HL-60 (cell line): ENCODE measurements around the gene FPGS.

ENCODE experiments used
- DNase-seq, 2 experiments: peaks; one replicate each; pipeline ENCODE4 v3.0.0-alpha.2; 2010 to 2020; ENCODE audit warnings: low read depth in 1 of 2, low spot score in 1 of 2
- H3K27ac ChIP-seq: fragments of 250-450 bp; sonication (Bioruptor Pico); replicated peaks from 2 replicates; pipeline ENCODE4 v1.5.1; 2020; ENCODE audit warnings: mild to moderate bottlenecking, moderate library complexity
- H3K27me3 ChIP-seq: fragments of 250-450 bp; sonication (Bioruptor Pico); 2 replicates; pipeline ENCODE4 v1.5.1; 2021; ENCODE audit warnings: mild to moderate bottlenecking, moderate library complexity; ENCODE audit not compliant: insufficient read depth, poor library complexity, severe bottlenecking
- H3K4me3 ChIP-seq: replicated peaks from 2 replicates; pipeline ENCODE4 v1.5.1; 2011; ENCODE audit warnings: mild to moderate bottlenecking, control low read depth, low read length; ENCODE audit not compliant: insufficient read depth
- GABPA ChIP-seq: IDR thresholded peaks from 2 replicates; pipeline ENCODE4 v1.6.1; 2012; ENCODE audit warnings: low read depth
- POLR2AphosphoS5 ChIP-seq: IDR thresholded peaks from 2 replicates; pipeline ENCODE4 v1.6.1; 2012; ENCODE audit warnings: low read depth
- SPI1 ChIP-seq: IDR thresholded peaks from 2 replicates; pipeline ENCODE4 v1.6.1; 2012; ENCODE audit warnings: low read depth, mild to moderate bottlenecking, borderline replicate concordance
- TF ChIP-seq, protein P1 (sequence below): IDR thresholded peaks from 2 replicates; pipeline ENCODE4 v1.6.1; 2012; ENCODE audit warnings: low read depth; ENCODE audit not compliant: insufficient replicate concordance
- TF ChIP-seq, protein P2 (sequence below): IDR thresholded peaks from one replicate; pipeline ENCODE4 v1.5.1; 2011; ENCODE audit warnings: low read length, control low read depth, inconsistent platforms; ENCODE audit not compliant: insufficient read depth

The FPGS gene

GRCh38 chr9:127858041-127858512, 55.4 kb downstream of the FPGS start:
- Histone ChIP-seq H3K4me3 (no peak overlapping the region), H3K27ac (no peak overlapping the region), H3K27me3 (no peaks in the 10 kb centered on the region)
- no peak for DNase-seq
- TF ChIP-seq, protein P1, sequence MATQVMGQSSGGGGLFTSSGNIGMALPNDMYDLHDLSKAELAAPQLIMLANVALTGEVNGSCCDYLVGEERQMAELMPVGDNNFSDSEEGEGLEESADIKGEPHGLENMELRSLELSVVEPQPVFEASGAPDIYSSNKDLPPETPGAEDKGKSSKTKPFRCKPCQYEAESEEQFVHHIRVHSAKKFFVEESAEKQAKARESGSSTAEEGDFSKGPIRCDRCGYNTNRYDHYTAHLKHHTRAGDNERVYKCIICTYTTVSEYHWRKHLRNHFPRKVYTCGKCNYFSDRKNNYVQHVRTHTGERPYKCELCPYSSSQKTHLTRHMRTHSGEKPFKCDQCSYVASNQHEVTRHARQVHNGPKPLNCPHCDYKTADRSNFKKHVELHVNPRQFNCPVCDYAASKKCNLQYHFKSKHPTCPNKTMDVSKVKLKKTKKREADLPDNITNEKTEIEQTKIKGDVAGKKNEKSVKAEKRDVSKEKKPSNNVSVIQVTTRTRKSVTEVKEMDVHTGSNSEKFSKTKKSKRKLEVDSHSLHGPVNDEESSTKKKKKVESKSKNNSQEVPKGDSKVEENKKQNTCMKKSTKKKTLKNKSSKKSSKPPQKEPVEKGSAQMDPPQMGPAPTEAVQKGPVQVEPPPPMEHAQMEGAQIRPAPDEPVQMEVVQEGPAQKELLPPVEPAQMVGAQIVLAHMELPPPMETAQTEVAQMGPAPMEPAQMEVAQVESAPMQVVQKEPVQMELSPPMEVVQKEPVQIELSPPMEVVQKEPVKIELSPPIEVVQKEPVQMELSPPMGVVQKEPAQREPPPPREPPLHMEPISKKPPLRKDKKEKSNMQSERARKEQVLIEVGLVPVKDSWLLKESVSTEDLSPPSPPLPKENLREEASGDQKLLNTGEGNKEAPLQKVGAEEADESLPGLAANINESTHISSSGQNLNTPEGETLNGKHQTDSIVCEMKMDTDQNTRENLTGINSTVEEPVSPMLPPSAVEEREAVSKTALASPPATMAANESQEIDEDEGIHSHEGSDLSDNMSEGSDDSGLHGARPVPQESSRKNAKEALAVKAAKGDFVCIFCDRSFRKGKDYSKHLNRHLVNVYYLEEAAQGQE = no peak
- TF ChIP-seq GABPA (no peak), POLR2AphosphoS5 (no peak), SPI1 (no peak)
- TF ChIP-seq, protein P2, sequence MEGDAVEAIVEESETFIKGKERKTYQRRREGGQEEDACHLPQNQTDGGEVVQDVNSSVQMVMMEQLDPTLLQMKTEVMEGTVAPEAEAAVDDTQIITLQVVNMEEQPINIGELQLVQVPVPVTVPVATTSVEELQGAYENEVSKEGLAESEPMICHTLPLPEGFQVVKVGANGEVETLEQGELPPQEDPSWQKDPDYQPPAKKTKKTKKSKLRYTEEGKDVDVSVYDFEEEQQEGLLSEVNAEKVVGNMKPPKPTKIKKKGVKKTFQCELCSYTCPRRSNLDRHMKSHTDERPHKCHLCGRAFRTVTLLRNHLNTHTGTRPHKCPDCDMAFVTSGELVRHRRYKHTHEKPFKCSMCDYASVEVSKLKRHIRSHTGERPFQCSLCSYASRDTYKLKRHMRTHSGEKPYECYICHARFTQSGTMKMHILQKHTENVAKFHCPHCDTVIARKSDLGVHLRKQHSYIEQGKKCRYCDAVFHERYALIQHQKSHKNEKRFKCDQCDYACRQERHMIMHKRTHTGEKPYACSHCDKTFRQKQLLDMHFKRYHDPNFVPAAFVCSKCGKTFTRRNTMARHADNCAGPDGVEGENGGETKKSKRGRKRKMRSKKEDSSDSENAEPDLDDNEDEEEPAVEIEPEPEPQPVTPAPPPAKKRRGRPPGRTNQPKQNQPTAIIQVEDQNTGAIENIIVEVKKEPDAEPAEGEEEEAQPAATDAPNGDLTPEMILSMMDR = no peak

DNA sequence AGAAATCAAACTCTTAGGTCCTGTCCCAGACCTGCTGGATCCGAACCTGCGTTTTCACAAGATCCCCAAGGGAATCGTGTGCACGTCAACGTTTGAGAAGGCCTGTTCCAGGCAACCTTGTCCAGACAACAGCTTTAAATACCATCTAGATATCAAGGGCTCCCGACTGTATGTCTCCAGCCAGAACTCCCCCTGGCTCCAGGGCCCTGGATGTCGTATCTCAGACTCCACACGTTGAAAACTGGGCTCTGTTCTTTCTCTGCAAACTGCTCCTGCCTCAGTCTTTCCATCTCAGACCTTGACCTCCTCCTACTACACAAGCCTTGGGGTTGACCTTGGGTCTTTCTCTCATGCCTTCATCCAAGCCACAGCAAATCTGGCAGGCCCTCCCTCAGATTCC, 57.6 kb downstream of the FPGS start:
- H3K27me3 ChIP-seq = no peaks in the 10 kb centered on the region
- H3K4me3 ChIP-seq = no peak overlapping the region
- TF ChIP-seq POLR2AphosphoS5 = no peak
- TF ChIP-seq, protein P1 = no peak
- TF ChIP-seq, protein P2 = no peak
- TF ChIP-seq GABPA = no peak
- TF ChIP-seq SPI1 = no peak
- H3K27ac ChIP-seq = no peak overlapping the region
- no peak for DNase-seq

GRCh38 chr9:127860779-127861178, 58.1 kb downstream of the FPGS start:
- no peak overlapping the region for H3K27ac ChIP-seq

More at GRCh38 chr9:127860779-127861178, 58.1 kb downstream of the FPGS start:
- H3K4me3 ChIP-seq = no peak overlapping the region
- H3K27me3 ChIP-seq = no peaks in the 10 kb centered on the region
- no peak for DNase-seq
- TF ChIP-seq, protein P2 = no peak
- TF ChIP-seq GABPA = no peak
- TF ChIP-seq, protein P1 = no peak
- TF ChIP-seq POLR2AphosphoS5 = no peak
- no peak for TF ChIP-seq SPI1
